H9 (cell line): Measurements from ENCODE around the gene SEC23B. TPM values are rescaled to one million over a fixed set of nuclear protein-coding genes. Genes with fewer than 3 reads are reported as not detected.

ENCODE experiments used
- DNase-seq: peaks from one replicate; pipeline ENCODE4 v3.0.0-alpha.2; 2017
- H2AFZ ChIP-seq: one replicate; pipeline ENCODE4 v1.6.1; 2013; ENCODE audit warnings: mild to moderate bottlenecking, low read length, control low read depth, moderate library complexity
- H2AK5ac ChIP-seq: 2 replicates; pipeline ENCODE4 v1.6.1; 2013; ENCODE audit warnings: low read length, control low read depth, mixed read lengths; ENCODE audit not compliant: insufficient read length
- H2BK120ac ChIP-seq: one replicate; pipeline ENCODE4 v1.6.1; 2013; ENCODE audit warnings: low read depth, mild to moderate bottlenecking, low read length, control low read depth, inconsistent platforms; ENCODE audit not compliant: poor library complexity, severe bottlenecking
- H2BK12ac ChIP-seq: 2 replicates; pipeline ENCODE4 v1.6.1; 2013; ENCODE audit warnings: low read length, control low read depth, mixed read lengths, low read depth; ENCODE audit not compliant: insufficient read length
- H2BK15ac ChIP-seq: 2 replicates; pipeline ENCODE4 v1.6.1; 2013; ENCODE audit warnings: low read depth, low read length, control low read depth
- H2BK20ac ChIP-seq: one replicate; pipeline ENCODE4 v1.6.1; 2013; ENCODE audit warnings: low read depth, mild to moderate bottlenecking, low read length, control low read depth, inconsistent platforms; ENCODE audit not compliant: poor library complexity, severe bottlenecking
- H2BK5ac ChIP-seq: 2 replicates; pipeline ENCODE4 v1.6.1; 2013; ENCODE audit warnings: low read length, control low read depth, mixed read lengths; ENCODE audit not compliant: insufficient read length
- H3K14ac ChIP-seq: 2 replicates; pipeline ENCODE4 v1.6.1; 2013; ENCODE audit warnings: low read length, control low read depth; ENCODE audit not compliant: insufficient read depth
- H3K18ac ChIP-seq: 2 replicates; pipeline ENCODE4 v1.6.1; 2013; ENCODE audit warnings: low read depth, mild to moderate bottlenecking, mixed read lengths, low read length, control low read depth; ENCODE audit not compliant: insufficient read length
- H3K23ac ChIP-seq: 2 replicates; pipeline ENCODE4 v1.6.1; 2013; ENCODE audit warnings: low read length, control low read depth, mixed read lengths, low read depth; ENCODE audit not compliant: insufficient read length
- H3K23me2 ChIP-seq: 2 replicates; pipeline ENCODE4 v1.6.1; 2013; ENCODE audit warnings: low read depth, mild to moderate bottlenecking, mixed read lengths, low read length, control low read depth; ENCODE audit not compliant: insufficient read length, poor library complexity, severe bottlenecking
- H3K27ac ChIP-seq: 2 replicates; pipeline ENCODE4 v1.5.1; 2013; ENCODE audit warnings: low read length, control low read depth, mixed read lengths, low read depth; ENCODE audit not compliant: insufficient read length
- H3K27me3 ChIP-seq: 2 replicates; pipeline ENCODE4 v1.6.1; 2013; ENCODE audit warnings: low read length, control low read depth, inconsistent platforms; ENCODE audit not compliant: insufficient read depth
- H3K4ac ChIP-seq: 2 replicates; pipeline ENCODE4 v1.6.1; 2013; ENCODE audit warnings: low read depth, mild to moderate bottlenecking, control low read depth, inconsistent platforms, low read length, moderate library complexity
- H3K4me1 ChIP-seq: 2 replicates; pipeline ENCODE4 v1.6.1; 2013; ENCODE audit warnings: low read length, control low read depth, inconsistent platforms; ENCODE audit not compliant: insufficient read depth
- H3K4me2 ChIP-seq: 2 replicates; pipeline ENCODE4 v1.6.1; 2013; ENCODE audit warnings: low read length, control low read depth, mixed read lengths; ENCODE audit not compliant: insufficient read length, insufficient read depth
- H3K56ac ChIP-seq: 2 replicates; pipeline ENCODE4 v1.6.1; 2013; ENCODE audit warnings: low read depth, mild to moderate bottlenecking, mixed read lengths, low read length, control low read depth; ENCODE audit not compliant: insufficient read length
- H3K79me1 ChIP-seq: 2 replicates; pipeline ENCODE4 v1.6.1; 2013; ENCODE audit warnings: low read depth, mild to moderate bottlenecking, moderate library complexity, low read length, control low read depth, inconsistent platforms; ENCODE audit not compliant: insufficient read depth, poor library complexity, severe bottlenecking
- H3K79me2 ChIP-seq: 2 replicates; pipeline ENCODE4 v1.6.1; 2013; ENCODE audit warnings: low read length, control low read depth, inconsistent platforms; ENCODE audit not compliant: insufficient read depth
- H3K9ac ChIP-seq: 2 replicates; pipeline ENCODE4 v1.6.1; 2013; ENCODE audit warnings: low read length, control low read depth, mixed read lengths; ENCODE audit not compliant: insufficient read length; ENCODE audit errors: extremely low read depth
- H3K9me3 ChIP-seq: one replicate; pipeline ENCODE4 v1.6.1; 2013; ENCODE audit warnings: low read depth, low read length, inconsistent platforms; ENCODE audit not compliant: control insufficient read depth
- H3T11ph ChIP-seq: one replicate; pipeline ENCODE4 v1.6.1; 2013; ENCODE audit warnings: mild to moderate bottlenecking, low read length, control low read depth, inconsistent platforms
- H4K20me1 ChIP-seq: one replicate; pipeline ENCODE4 v1.6.1; 2013; ENCODE audit not compliant: control insufficient read depth, insufficient read length, insufficient read depth
- H4K5ac ChIP-seq: 2 replicates; pipeline ENCODE4 v1.6.1; 2013; ENCODE audit warnings: low read depth, mild to moderate bottlenecking, mixed read lengths, low read length, control low read depth; ENCODE audit not compliant: insufficient read length
- H4K8ac ChIP-seq: replicated peaks from 2 replicates; pipeline ENCODE4 v1.6.1; 2013; ENCODE audit warnings: low read length, control low read depth, mixed read lengths, low read depth; ENCODE audit not compliant: insufficient read length
- H4K91ac ChIP-seq: 2 replicates; pipeline ENCODE4 v1.6.1; 2013; ENCODE audit warnings: low read depth, mild to moderate bottlenecking, moderate library complexity, mixed read lengths, low read length, control low read depth; ENCODE audit not compliant: insufficient read length
- H3K27ac Mint-ChIP-seq, 3 experiments: 2 replicates in 2 of 3; 3 replicates in 1 of 3; pipeline ENCODE4 v1.8.0; 2020 to 2021; ENCODE audit warnings: mixed read lengths in 3 of 3, mild to moderate bottlenecking in 1 of 3, moderate library complexity in 1 of 3
- H3K27me3 Mint-ChIP-seq: 2 replicates; pipeline ENCODE4 v1.8.0; 2021; ENCODE audit warnings: low read depth, mild to moderate bottlenecking, moderate library complexity, mixed read lengths
- H3K36me3 Mint-ChIP-seq, 3 experiments: 2 replicates in 2 of 3; 3 replicates in 1 of 3; pipeline ENCODE4 v1.8.0; 2020 to 2021; ENCODE audit warnings: low read depth in 3 of 3, mixed read lengths in 3 of 3; ENCODE audit not compliant: insufficient read depth in 1 of 3
- H3K4me1 Mint-ChIP-seq, 2 experiments: 2 replicates each; pipeline ENCODE4 v1.8.0; 2020; ENCODE audit warnings: mixed read lengths in 2 of 2
- H3K4me3 Mint-ChIP-seq, 2 experiments: 2 replicates in 1 of 2; 3 replicates in 1 of 2; pipeline ENCODE4 v1.8.0; 2020 to 2021; ENCODE audit warnings: mild to moderate bottlenecking in 2 of 2, mixed read lengths in 2 of 2, moderate library complexity in 1 of 2
- H3K9me3 Mint-ChIP-seq, 2 experiments: 2 replicates in 1 of 2; 3 replicates in 1 of 2; pipeline ENCODE4 v1.8.0; 2020; ENCODE audit warnings: mild to moderate bottlenecking in 2 of 2, mixed read lengths in 2 of 2, moderate library complexity in 1 of 2
- CTCF ChIP-seq: fragments of 200-600 bp; sonication (generic); conservative IDR thresholded peaks from 3 replicates; pipeline ENCODE4 v1.8.0; 2021; ENCODE audit warnings: antibody characterized with exemption, mild to moderate bottlenecking
- WGBS: extraction: QIAGEN DNeasy Blood & Tissue Kit; methylation state at CpG from one replicate; pipeline ENCODE4 v1.1.7; 2013; ENCODE audit warnings: missing lambda C conversion rate, low lambda C conversion rate, mixed read lengths; ENCODE audit not compliant: insufficient read length; ENCODE audit errors: extremely low coverage; 5-methylcytosine and 5-hydroxymethylcytosine counted together
- total RNA-seq: library from RNA; stranded (reverse); gene quantifications from 2 replicates; pipeline ENCODE4 v1.2.1, GENCODE V29; 2021

Gene SEC23B
- total RNA-seq, 1 experiment from 2014 or later = 65.9 TPM

GRCh38 chr20:18571009-18571408 lies 63.3 kb downstream of the SEC23B start:
- TF ChIP-seq CTCF = no peak
- no peak overlapping the region for H3K4ac ChIP-seq
- peaks cover 7% of the 10 kb centered on the region for H3K23me2 ChIP-seq
- peaks cover 5% of the 10 kb centered on the region; the same call in 1 of the 2 replicates for H3K79me2 ChIP-seq
- Mint-ChIP-seq H3K9me3 (no peaks in the 10 kb centered on the region), H3K27me3 (no peaks in the 10 kb centered on the region), H3K27ac (no peak overlapping the region), H3K36me3 (peaks cover 10 to 17% (median 17%) of the 10 kb centered on the region in 3 experiments; a peak in 6 of 7 replicates), H3K4me1 (peaks cover 5 to 6% of the 10 kb centered on the region in 2 experiments; a peak in 1 of 4 replicates), H3K4me3 (no peak overlapping the region)
- no peak overlapping the region for H2BK5ac ChIP-seq
- H3K14ac ChIP-seq = no peak overlapping the region
- H3K27me3 ChIP-seq = no peaks in the 10 kb centered on the region
- H3K9ac ChIP-seq = no peak overlapping the region
- no peak overlapping the region for H2AK5ac ChIP-seq
- no CpG with 5 or more reads among the region's 2 CpGs for WGBS
- no peak overlapping the region for H4K91ac ChIP-seq
- no peak overlapping the region for H4K5ac ChIP-seq
- no peak overlapping the region for H3K56ac ChIP-seq
- no peak overlapping the region for H3K23ac ChIP-seq
- no peak overlapping the region for H2BK12ac ChIP-seq
- no peak overlapping the region for H3K4me2 ChIP-seq
- H4K8ac ChIP-seq = no peak overlapping the region
- DNase-seq = no peak
- H2AFZ ChIP-seq = no peak overlapping the region
- no peaks in the 10 kb centered on the region for H4K20me1 ChIP-seq
- H2BK15ac ChIP-seq = no peak overlapping the region
- H3K79me1 ChIP-seq = no peaks in the 10 kb centered on the region
- no peaks in the 10 kb centered on the region for H3K4me1 ChIP-seq
- no peak overlapping the region for H3K27ac ChIP-seq
- no peak overlapping the region for H3K18ac ChIP-seq
- no peak overlapping the region for H2BK120ac ChIP-seq
- no peaks in the 10 kb centered on the region for H3K9me3 ChIP-seq
- H3T11ph ChIP-seq = no peak overlapping the region
- H2BK20ac ChIP-seq = no peak overlapping the region
